Fibroblast of lung (primary cell): Measurements from ENCODE around the gene AGTR1. TPM values are rescaled to one million over a fixed set of nuclear protein-coding genes. Genes with fewer than 3 reads are reported as not detected.

Source experiments
- DNase-seq, 2 donors: peaks; one replicate each; pipeline versions ENCODE4 v3.0.0 to v3.0.0-alpha.2; 2010; ENCODE audit warnings: low read depth in 2 of 2
- H2AFZ ChIP-seq: 2 replicates; pipeline ENCODE4 v1.5.1; 2012; ENCODE audit warnings: low read length, control low read depth, inconsistent platforms
- H3K27ac ChIP-seq: 2 replicates; pipeline ENCODE4 v1.5.1; 2011; ENCODE audit warnings: low read length, control low read depth; ENCODE audit not compliant: insufficient read depth
- H3K27me3 ChIP-seq: 2 replicates; pipeline ENCODE4 v1.5.1; 2011; ENCODE audit warnings: mild to moderate bottlenecking, low read length; ENCODE audit not compliant: control insufficient read depth, insufficient read depth
- H3K36me3 ChIP-seq: 2 replicates; pipeline ENCODE4 v1.5.1; 2011; ENCODE audit warnings: low read length; ENCODE audit not compliant: control insufficient read depth, insufficient read depth
- H3K4me1 ChIP-seq: 2 replicates; pipeline ENCODE4 v1.5.1; 2011; ENCODE audit warnings: low read length; ENCODE audit not compliant: control insufficient read depth, insufficient read depth; ENCODE audit errors: extremely low read depth
- H3K4me2 ChIP-seq: 2 replicates; pipeline ENCODE4 v1.5.1; 2011; ENCODE audit warnings: low read length, control low read depth; ENCODE audit not compliant: insufficient read depth; ENCODE audit errors: extremely low read depth
- H3K4me3 ChIP-seq, 4 experiments: fragments of 200-600 bp in 1 of 4; sonication (generic) in 1 of 4; replicated peaks in 1 of 4; 2 replicates each; pipeline ENCODE4 v1.5.1; 2011 to 2016; ENCODE audit warnings: low read length in 4 of 4, low read depth in 3 of 4, mild to moderate bottlenecking in 3 of 4, control low read depth in 2 of 4, inconsistent platforms in 1 of 4, mixed read lengths in 1 of 4; ENCODE audit not compliant: insufficient read depth in 1 of 4; ENCODE audit errors: control extremely low read depth in 1 of 4
- H3K79me2 ChIP-seq: 2 replicates; pipeline ENCODE4 v1.5.1; 2012; ENCODE audit warnings: mild to moderate bottlenecking, low read length, inconsistent platforms; ENCODE audit not compliant: control insufficient read depth, insufficient read depth
- H3K9ac ChIP-seq: 2 replicates; pipeline ENCODE4 v1.5.1; 2011; ENCODE audit warnings: mild to moderate bottlenecking, low read length, control low read depth; ENCODE audit not compliant: insufficient read depth
- H3K9me3 ChIP-seq: 2 replicates; pipeline ENCODE4 v1.5.1; 2012; ENCODE audit warnings: low read depth, low read length; ENCODE audit not compliant: control insufficient read depth, insufficient read depth
- H4K20me1 ChIP-seq: 2 replicates; pipeline ENCODE4 v1.5.1; 2011; ENCODE audit warnings: low read length; ENCODE audit not compliant: control insufficient read depth, insufficient read depth; ENCODE audit errors: extremely low read depth
- CTCF ChIP-seq, 2 donors: IDR thresholded peaks in 1 of 2; conservative IDR thresholded peaks in 1 of 2; 1 replicate in 1 of 2; 2 replicates in 1 of 2; pipeline ENCODE4 v1.5.1; 2011 to 2012; ENCODE audit warnings: low read length in 2 of 2, control low read depth in 1 of 2, inconsistent platforms in 1 of 2, low read depth in 1 of 2, mild to moderate bottlenecking in 1 of 2
- EZH2 ChIP-seq: IDR thresholded peaks from 2 replicates; pipeline ENCODE4 v1.5.1; 2012; ENCODE audit warnings: low read length, control low read depth, mild to moderate bottlenecking; ENCODE audit errors: missing control alignments
- polyA plus RNA-seq, 2 donors: library from polyadenylated mRNA; depleted of rRNA in 1 of 2; stranded (reverse) in 1 of 2; unstranded in 1 of 2; fragments of >200 nt; gene quantifications; 2 replicates each; pipeline ENCODE4 v1.2.1, GENCODE V29; 2011 to 2012; ENCODE audit warnings: missing spikeins in 1 of 2
- total RNA-seq: library from RNA; depleted of rRNA; stranded (reverse); fragments of >200 nt; gene quantifications from 2 replicates; pipeline ENCODE4 v1.2.1, GENCODE V29; 2014

AGTR1 gene
- total and polyA plus RNA-seq, 2 donors (not counting 1 experiment from before 2014, with no cell fraction given) = 1.2 to 3.9 TPM

DNA sequence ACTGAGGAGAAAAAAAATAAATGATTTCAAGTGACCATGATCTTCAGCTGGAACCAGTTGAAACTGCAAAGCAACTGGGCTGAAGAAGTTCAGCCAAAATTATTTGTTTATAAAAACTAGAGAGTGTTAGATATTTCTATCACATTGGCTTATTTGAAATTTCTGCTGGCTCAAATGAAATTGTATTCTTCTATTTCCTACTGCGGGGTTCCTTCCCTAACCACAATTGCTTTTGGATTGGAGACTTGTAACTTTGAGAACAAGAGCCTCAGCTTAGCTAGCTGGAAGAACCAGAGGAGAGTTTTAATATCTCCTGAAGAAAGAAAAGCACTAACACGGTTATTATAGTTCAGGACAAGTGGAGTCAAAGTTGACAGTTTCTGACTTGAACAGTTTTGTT lies 31.1 kb downstream of the AGTR1 start:
- Histone ChIP-seq H2AFZ (no peak overlapping the region), H3K4me1 (no peaks in the 10 kb centered on the region), H3K79me2 (no peaks in the 10 kb centered on the region), H3K27ac (no peak overlapping the region), H3K36me3 (no peaks in the 10 kb centered on the region), H3K27me3 (no peaks in the 10 kb centered on the region), H3K4me2 (no peak overlapping the region), H3K9me3 (no peaks in the 10 kb centered on the region), H4K20me1 (no peaks in the 10 kb centered on the region), H3K4me3 (no peak overlapping the region), H3K9ac (no peak overlapping the region)
- DNase-seq = no peak
- TF ChIP-seq CTCF (conservative IDR thresholded peaks at IDR 0.05 in 1 of 2, IDR thresholded peaks at IDR 0.05 in 1 of 2; ENCODE audit: low read depth in 1 of 2, low read length in 2 of 2) (no peak), EZH2 (no peak)

- no peaks in the 10 kb centered on the region for H3K27me3 ChIP-seq
- no peaks in the 10 kb centered on the region for H3K4me1 ChIP-seq
- no peak overlapping the region for H2AFZ ChIP-seq
- H3K79me2 ChIP-seq = no peaks in the 10 kb centered on the region
- H3K27ac ChIP-seq = no peak overlapping the region
- no peak for DNase-seq
- TF ChIP-seq CTCF (conservative IDR thresholded peaks at IDR 0.05 in 1 of 2, IDR thresholded peaks at IDR 0.05 in 1 of 2; ENCODE audit: low read depth in 1 of 2, low read length in 2 of 2) = no peak
- TF ChIP-seq EZH2 = no peak
- no peaks in the 10 kb centered on the region for H4K20me1 ChIP-seq
- no peak overlapping the region for H3K4me3 ChIP-seq
- no peak overlapping the region for H3K4me2 ChIP-seq
- no peaks in the 10 kb centered on the region for H3K36me3 ChIP-seq
- H3K9ac ChIP-seq = no peak overlapping the region
- no peaks in the 10 kb centered on the region for H3K9me3 ChIP-seq
Observed at GRCh38 chr3:148729476-148730055, 31.9 kb downstream of the AGTR1 start.

GRCh38 chr3:148730676-148731075 lies 33.0 kb downstream of the AGTR1 start:
- Histone ChIP-seq H3K9me3 (no peaks in the 10 kb centered on the region), H3K79me2 (no peaks in the 10 kb centered on the region), H3K4me3 (no peak overlapping the region), H2AFZ (no peak overlapping the region), H4K20me1 (no peaks in the 10 kb centered on the region), H3K36me3 (no peaks in the 10 kb centered on the region), H3K27ac (no peak overlapping the region), H3K27me3 (no peaks in the 10 kb centered on the region), H3K4me1 (no peaks in the 10 kb centered on the region), H3K4me2 (no peak overlapping the region), H3K9ac (no peak overlapping the region)
- TF ChIP-seq CTCF (conservative IDR thresholded peaks at IDR 0.05 in 1 of 2, IDR thresholded peaks at IDR 0.05 in 1 of 2; ENCODE audit: low read depth in 1 of 2, low read length in 2 of 2) = no peak
- TF ChIP-seq EZH2 = no peak
- DNase-seq = no peak
